HG03108 (cell line): ENCODE results near the gene MTHFD1L.
"Not testable (repeated sequence)": the region's sequence is repeated elsewhere in the genome, so short reads cannot be mapped to it uniquely, and the experiment has no call there.

ENCODE experiments used
- ATAC-seq: cut with Tn5 transposase; IDR thresholded peaks from one replicate; pipeline ENCODE4 v1.9.1; 2021; ENCODE audit warnings: moderate library complexity; ENCODE audit not compliant: unreplicated experiment

Gene MTHFD1L

DNA sequence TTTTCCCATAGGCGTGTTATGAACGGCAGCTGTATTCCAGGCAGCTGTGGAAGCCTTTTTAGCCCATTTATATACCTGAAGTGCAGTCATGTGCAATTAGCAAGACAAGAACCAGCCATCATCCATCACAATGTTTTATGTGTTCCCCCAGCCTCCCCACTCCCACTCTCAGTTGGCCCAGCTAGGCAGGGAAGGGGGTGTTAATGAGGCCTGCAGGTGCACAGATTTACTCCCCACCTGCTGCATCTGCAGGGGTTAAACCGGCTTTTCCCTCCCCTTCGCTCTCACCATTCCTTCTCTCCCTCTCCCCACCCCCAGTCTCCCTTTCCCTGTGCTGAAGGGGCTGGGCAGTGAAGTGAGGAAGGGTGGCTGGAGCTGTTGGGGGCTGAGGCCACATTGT is 224.5 kb downstream of the MTHFD1L start:
- ATAC-seq = no peak

DNA sequence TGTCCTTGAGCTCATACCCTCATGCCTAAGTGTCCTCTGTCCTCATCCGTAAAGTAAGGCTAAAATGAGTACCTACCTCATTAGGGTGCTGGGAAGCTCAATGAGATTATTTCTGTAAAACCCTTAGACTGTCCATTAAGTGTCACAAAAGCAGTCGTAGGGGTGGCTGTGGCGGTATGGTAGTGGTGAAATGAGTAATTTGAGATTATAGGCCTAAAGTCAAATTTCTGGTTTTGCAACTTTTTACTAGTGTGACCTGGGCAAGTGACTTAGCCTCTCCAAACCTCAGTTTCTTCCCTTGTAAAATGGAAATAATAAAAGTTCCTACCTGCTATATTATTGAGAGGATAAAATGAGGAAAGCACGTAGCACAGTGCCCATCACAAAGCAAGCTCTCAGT is 226.1 kb downstream of the MTHFD1L start:
- no peak for ATAC-seq

DNA sequence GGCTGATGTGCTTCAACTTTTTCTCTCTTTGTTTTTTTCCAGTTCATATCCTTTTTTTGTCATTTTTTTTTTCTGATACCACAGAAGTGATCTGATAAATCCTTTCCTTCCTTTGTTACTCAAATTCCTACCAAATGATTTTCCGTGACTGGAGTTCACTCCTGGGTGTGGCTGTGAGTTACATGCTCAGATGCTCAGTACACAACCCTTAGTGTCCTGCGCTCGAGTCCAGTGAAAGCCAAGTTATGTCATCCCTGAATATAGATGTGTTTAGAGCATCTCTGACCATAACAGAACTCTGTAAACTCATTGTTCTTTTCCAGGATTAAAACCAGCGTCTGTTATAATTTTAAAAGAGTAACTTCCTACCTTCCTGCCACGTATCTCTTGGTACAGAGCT is 227.1 kb downstream of the MTHFD1L start:
- no peak for ATAC-seq

DNA sequence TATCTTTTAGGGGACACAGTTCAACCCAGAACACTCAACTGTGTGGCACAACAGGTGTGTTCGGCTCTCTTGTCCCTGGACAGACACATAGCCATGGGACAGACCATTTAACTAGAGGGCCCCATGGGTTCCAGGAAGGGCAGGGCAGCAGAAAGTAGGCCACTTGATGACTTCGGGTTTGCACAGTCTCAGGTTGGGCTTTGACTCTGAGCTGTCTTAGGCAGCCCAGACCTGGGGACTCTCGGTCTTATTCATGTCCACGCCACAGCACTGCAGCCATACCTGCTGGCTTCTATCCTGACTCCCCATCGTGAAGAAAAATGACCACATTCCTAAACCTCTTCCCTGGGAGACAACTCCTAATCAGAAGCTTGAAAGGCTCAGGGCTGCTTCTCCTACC is 228.2 kb downstream of the MTHFD1L start:
- ATAC-seq = no peak

DNA sequence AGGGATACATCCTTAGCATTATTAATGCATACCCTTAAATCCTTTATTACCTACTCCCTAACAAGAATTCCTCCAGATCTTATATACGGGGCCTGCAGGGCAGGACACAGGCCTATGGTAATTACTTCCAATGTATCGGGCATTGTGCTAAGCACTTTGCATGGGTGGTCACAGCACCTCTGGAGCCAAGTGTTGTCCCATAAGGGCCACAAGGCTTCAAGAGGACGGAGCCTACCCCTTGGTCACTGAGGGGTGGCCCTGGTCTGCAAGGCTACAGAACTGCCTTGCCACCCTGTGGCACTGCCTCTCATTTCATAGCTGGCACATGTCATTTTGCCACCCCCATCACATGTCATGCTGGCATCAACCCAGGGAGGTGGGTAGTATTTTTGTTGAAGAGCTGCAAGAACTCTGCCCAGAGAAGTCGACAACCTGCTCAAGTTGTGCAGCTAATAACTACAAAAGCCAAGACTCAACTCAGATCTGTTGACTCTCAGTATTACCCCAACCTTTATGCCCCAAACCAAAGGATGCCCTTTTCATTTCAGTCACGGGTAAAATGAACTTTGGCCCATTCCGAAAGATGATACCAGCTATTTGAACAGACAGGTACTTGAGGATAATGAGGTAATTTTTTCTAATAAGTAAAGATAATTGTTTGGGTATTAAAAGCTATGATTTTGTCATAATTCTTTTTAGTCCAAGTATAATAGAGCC is 230.2 kb downstream of the MTHFD1L start:
- no peak for ATAC-seq

DNA sequence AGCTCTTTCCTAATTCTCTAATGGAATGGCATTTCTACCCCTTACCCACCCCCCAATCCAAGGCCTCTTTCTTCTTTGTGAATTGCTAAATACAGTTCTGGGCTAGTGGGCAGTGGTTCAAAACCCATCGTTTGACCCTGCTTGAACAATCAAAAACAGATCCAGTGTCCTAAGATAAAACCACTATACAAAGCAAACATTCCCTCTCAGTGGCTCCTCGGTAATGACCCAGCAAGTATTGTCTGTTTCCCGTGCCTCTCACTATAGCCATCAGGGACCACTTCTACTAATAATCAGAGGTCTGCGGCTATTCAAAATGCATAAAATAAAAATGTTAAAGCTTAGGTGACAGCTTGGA is 230.7 kb downstream of the MTHFD1L start:
- ATAC-seq = no peak

DNA sequence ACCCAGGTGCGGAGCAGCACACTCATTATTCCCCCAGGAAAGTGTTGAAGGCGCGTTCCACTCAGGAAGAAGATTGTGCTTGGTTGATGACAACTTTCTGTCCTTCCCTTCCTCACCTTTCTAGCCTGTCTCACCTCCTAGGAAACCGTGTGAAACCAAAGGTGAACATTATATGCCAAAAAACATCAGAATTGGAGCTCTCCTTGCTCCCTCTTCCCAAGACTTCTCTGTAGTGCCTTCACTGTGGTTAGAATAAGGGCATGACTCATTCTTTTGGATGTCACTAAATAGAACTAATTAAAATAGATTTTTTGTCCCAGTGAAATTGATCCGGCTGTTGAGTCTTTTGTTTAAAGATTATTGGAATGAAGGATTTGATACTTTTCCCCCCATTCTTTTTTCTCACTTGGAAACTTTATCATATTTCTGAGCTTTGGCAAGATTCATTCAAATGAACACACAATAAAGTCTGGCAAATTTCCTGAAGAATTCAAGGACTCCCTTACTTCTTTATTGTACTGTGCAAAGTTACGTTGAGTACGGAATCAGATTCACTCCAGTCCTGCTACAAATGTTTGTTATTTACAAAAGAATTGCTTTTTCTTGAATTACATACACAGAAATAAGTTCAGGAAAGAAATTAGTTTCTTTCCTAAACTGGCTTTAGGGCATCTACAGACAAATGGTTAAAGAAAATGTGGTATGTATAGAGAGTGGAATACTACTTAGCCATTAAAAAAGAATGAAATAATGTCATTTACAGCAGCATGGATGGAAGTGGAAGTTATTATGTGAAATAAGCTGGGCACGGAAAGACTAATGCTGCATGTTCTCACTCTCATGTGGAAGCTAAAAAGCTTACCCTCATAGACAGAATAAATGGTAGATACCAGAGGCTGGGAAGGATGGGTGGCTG is 231.4 kb downstream of the MTHFD1L start:
- no peak for ATAC-seq

DNA sequence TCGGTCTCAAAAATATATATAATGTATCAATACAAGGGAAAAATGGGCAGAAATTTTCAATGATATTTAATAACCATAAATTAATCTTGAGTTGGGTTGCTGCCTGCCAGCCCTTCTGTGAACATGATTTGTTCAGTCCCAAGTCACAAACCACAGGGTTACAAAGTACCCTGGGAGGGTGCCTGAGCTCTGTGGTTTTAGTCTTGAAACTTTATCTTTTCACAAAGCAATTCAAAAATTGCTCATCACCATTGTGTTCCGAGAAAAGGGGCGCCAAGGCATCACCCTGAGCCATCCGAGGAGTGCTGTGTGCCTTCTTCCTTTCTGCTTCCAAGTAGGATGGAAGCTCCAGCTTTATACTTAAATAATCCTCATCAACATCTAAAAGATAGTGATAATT is 232.7 kb downstream of the MTHFD1L start:
- ATAC-seq = no peak

DNA sequence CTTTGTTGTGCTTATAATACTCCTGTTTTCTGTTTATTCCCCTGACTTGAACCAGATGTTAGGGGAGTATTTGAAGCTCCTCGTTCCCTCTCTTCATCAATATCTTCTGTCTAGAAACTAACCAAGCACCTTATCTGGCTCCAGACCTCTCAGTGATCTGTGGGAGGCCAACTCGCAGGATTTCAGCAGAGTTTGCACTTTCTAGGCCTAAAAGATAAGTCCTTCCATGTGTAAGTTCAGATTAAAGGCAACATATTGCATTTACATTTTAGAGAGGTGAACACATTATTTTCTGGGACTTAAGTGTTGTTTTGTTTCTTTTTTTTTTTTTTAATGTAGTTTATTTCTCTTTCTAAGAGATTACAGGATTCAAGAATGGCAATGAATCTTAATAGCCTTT is 234.8 kb downstream of the MTHFD1L start:
- no peak for ATAC-seq

DNA sequence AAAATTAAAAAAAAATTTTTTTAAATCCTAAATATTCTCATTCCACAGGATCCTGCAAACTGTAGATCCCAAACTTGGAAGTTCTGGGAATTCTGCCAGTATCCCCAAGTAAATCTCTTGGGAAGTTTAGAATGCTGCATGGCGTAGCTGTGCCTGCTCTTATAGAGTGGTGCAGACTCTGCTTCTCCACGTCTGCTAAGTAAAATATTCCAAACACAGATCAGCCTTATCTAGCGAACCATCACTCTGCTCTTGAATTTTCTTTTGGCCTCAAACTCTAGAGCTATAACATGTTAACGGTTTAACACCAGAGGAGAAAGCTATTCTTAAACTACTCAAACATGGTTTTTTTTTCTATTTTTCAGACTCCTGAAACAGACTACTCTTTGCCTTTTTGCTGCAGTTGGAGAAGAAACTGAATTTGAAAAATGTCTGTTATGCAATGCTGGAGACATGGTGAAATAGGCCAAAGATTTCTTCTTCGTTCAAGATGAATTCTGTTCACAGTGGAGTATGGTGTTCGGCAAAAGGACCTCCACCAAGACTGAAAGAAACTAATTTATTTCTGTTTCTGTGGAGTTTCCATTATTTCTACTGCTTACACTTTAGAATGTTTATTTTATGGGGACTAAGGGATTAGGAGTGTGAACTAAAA is 235.8 kb downstream of the MTHFD1L start:
- no peak for ATAC-seq

DNA sequence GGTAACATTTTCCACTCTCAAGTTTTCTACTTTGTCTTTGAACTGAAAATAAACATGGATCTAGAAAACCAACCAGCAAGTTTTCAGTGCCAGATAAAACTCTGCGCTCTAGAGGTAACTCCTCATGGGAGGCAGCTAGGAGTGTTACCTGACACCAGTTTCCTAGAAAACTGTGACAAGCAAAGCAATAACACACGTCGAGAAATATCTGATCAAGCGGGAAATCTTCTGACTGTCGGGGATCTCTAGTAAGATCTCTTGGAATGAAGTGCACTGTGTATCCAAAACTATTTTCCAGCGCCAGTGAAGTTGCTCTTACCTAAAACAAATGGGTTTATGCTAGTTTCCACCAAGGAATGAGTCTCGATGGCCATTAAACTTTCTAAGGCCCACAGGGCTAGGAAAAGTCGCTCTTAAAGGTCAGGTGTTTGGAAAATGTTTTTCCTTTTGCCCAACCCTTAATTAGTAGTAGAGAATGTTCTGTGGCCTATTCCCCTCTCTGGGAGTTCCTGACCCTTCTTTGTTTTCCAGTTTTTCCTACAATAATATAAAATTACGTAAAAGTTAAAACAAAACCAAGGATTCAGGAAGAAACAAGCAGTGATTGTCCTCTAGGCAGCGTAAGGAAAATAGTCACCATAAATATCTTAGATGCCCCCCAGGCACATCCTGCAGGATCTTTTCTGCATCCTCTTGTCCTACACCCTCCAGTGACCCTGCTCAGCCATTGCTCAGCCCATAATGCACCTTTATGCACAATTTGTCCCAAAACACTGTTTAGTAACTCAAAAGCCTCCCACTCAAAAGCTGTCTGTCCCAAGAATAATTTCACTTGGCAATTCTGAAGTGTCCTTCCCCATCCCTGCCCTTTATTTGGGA is 236.6 kb downstream of the MTHFD1L start:
- no peak for ATAC-seq

DNA sequence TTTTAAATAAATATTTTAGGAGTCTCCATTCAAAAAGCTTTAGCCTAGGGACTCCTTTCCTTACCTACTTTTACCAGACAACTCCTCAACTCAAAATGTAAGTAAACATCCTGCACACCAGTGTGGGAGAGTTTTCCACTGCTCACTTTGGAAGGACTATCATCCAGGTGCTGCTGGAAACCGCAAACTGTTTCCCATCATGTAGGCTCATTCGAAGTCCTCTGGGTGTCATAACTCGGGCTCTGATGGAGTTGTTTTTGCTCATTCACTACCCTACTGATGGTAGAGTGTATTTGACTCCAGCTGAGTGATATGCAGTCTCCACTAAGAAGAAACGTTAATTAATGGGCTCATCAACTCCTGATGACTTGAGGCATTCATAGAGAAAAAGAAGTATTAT is 237.8 kb downstream of the MTHFD1L start:
- ATAC-seq = no peak

DNA sequence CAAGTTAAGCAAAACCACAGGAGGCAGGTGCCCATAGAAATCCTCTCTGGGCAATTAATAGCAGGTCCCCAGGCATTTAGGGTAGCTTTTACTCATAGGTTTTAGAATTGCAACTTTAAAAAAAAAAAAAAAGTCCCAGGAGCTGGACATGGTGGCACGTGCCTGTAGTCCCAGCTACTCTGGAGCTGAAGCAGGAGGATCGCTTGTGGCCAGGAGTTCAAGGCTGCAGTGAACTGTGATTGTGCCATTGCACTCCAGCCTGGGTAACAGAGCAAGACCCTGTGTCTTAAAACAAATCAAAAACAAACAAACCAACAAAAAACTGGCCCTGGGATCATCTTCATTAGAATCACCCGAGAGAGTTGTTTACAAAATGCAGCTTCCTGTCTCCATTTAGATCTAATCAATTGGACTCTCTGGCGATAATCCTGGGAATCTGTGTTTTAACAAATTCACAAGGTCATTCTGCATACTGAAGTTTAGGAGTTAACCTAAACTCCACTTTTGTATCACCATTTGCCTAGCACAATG is 242.5 kb downstream of the MTHFD1L start:
- ATAC-seq = no peak

DNA sequence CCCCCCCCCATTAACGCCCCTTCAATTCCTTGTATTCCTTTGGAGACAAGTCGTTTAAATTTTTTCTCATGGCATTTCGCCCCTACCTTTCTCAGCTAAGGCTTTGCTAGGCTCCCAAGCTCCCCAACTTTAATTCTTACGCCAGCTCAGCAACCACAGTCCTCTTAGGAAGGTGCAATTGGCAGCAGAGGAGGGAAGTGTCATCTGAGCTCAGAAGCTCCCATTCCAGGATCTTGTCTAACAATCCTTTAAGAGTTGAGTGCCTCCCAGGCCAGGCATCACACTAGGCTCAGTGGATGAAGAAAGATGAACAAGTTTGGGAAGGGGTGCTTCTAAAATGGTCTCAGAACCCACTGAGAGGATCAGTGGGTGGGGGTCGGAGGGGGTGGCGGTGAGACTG is 243.0 kb downstream of the MTHFD1L start:
- ATAC-seq = no peak

DNA sequence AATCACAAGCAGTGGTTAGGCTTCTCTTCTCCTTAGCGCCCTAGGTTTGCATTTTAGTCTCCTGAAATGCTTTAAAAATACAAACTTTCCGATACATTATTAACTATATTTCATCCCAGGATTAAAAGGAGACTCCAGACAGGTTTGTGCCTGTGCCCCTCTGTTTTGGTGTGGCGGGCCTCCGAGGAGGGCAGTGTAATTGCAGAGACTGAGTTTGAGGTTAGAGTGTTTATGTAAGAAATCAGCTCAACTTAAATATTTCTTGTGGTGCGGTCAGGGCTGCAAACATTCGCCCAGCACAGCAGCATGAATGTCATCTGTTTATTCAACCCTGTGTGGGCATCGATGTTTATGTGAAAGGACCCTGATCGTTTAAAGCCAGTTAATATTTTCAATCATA is 243.9 kb downstream of the MTHFD1L start:
- no peak for ATAC-seq

DNA sequence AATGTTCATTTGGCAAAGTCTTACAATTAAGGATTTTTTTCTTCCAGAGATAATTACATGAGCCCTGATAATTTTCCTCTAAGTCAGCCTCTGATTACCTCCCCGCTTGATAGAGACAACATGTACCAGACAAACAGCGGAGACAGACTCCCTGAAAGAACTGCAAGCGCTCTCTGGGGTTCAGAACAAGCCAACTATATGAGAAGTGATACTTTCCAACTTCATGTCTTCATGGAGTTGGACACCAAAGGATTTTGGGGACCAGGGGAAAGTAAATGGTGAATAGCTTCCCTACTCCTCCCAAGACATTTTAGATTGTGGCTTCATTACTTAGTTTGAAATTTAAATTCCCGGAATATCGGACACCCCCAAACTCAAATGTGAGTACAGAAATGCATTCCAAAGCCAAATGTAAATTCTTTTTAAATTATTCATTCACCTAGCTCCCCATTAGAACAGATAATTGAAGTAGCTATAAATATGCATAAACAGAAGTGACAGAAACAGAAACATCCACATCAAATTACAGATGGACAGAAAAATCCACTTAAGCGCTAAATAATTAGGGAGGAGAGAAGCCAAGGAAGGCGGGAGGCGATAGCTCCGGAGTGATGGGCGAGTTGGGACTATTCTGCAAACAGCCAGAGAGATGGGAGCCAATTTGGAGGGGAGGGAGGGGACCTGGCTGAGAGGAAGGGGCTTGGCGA is 244.5 kb downstream of the MTHFD1L start:
- ATAC-seq = no peak

DNA sequence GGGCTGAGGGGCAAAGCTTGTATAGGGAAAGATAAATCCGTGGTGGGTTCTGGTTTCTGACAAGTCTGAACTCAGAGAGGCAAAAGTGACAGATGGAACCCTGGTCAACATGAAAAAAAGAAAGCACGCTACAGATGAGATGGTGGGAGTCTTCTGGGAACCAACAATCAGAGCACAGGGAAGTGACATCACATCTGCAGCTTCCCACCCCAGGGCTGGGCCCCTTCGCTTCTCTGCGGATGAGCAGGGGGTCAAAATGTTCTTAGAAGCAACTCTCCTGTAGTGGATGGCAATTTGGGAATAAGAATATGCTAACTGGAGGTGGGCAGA is 245.0 kb downstream of the MTHFD1L start:
- no peak for ATAC-seq

DNA sequence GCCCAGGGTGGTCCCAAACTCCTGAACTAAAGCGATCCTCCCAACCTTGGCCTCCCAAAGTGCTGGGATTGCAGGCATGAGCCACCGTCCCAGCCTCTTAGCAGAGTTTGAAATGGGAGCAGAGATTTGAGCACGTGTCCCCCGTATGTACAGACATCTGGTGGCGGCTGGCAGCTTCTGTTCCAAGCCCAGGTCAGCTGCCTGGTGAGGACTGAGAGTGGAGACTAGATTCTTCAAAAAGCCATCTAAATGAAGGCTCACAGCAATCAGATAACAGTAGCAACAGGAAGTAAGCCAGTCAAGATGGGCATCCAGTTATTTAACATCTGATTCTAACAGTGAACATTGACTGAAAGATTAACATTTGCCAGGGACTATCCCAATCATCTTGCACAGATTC is 246.2 kb downstream of the MTHFD1L start:
- no peak for ATAC-seq

DNA sequence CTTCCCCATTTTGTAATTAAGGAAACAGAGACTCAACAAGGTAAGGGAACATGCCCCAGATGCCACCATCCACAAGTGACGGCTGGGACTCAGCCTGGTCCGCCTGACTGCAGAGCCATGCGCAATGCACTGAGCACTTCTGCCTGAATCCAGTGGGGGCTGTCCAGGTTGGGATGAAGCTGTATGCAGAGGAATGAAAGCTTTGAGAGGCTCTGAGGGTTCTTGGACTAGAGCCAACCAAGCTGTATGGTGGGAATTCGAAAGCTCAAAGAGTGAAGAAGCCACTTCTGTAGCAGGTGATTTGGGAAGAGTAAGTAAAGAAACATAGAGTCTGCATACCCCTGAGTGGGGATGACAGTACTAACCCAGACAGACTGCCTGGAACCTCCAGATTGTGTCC is 246.6 kb downstream of the MTHFD1L start:
- no peak for ATAC-seq

DNA sequence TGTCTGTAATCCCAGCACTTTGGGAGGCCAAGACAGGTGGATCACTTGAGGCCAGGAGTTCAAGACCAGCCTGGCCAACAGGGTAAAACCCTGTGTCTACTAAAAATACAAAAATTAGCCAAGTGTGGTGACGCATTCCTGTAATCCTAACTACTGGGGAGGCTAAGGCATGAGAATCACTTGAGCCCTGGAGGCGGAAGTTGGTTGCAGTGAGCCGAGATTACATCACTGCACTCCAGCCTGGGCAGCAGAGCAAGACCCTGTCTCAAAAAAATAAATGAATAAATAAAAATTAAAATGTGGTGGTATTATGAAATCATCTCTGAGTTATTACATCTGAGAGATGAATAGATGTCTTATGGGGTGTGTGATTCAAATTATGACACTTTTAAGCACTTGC is 247.4 kb downstream of the MTHFD1L start:
- not testable (repeated sequence) for ATAC-seq
